Panc1 (cell line): Measurements from ENCODE around the gene ASB4. TPM values are rescaled to one million over a fixed set of nuclear protein-coding genes. Genes with fewer than 3 reads are reported as not detected.

Source experiments
- ATAC-seq: fragments of 200-7000 bp; cut with Tn5 transposase; 2 replicates; pipeline ENCODE4 v1.9.1; 2020; ENCODE audit warnings: mild to moderate bottlenecking, moderate library complexity
- BruUV-seq: library from RNA; stranded (reverse); fragments of 400-500 nt; replicated peaks from 2 replicates; lab custom pipeline; 2021; lab: Mats Ljungman, UMichigan
- CTCF ChIA-PET: fragments of 300-600 bp; sonication (Branson Sonifier 250); formaldehyde crosslinking; loops from one replicate; lab custom pipeline; 2022; ENCODE audit warnings: antibody characterized with exemption; lab: Charles Lee
- POLR2A ChIA-PET: fragments of 300-600 bp; sonication (Branson Sonifier 250); formaldehyde crosslinking; loops from one replicate; lab custom pipeline; 2022; ENCODE audit warnings: antibody characterized with exemption; lab: Charles Lee
- DNase-seq: peaks from one replicate; pipeline ENCODE4 v3.0.0-alpha.2; 2010; ENCODE audit warnings: low read depth, low spot score
- H3K27ac ChIP-seq: 2 replicates; pipeline ENCODE4 v1.5.1; 2011; ENCODE audit warnings: mild to moderate bottlenecking, low read length, inconsistent platforms
- H3K27me3 ChIP-seq: fragments of 200-500 bp; sonication (Bioruptor generic); 2 replicates; pipeline ENCODE4 v1.6.0; 2014; ENCODE audit warnings: low read length, inconsistent platforms; ENCODE audit not compliant: control insufficient read depth, insufficient read depth
- H3K36me3 ChIP-seq: fragments of 200-500 bp; sonication (Bioruptor generic); 2 replicates; pipeline ENCODE4 v1.5.1; 2014; ENCODE audit warnings: inconsistent platforms, mild to moderate bottlenecking, low read length, moderate library complexity; ENCODE audit not compliant: control insufficient read depth, insufficient read depth
- H3K4me1 ChIP-seq: 2 replicates; pipeline ENCODE4 v1.5.1; 2011; ENCODE audit warnings: inconsistent platforms, mild to moderate bottlenecking, low read length, moderate library complexity; ENCODE audit not compliant: control insufficient read depth, insufficient read depth
- H3K4me3 ChIP-seq, 2 experiments: 2 replicates each; pipeline ENCODE4 v1.5.1; 2011 to 2012; ENCODE audit warnings: low read depth in 2 of 2, low read length in 2 of 2, mild to moderate bottlenecking in 2 of 2, inconsistent platforms in 1 of 2, moderate library complexity in 1 of 2
- H3K9me3 ChIP-seq: fragments of 200-500 bp; sonication (Bioruptor generic); 2 replicates; pipeline ENCODE4 v1.5.1; 2014; ENCODE audit warnings: low read depth, mild to moderate bottlenecking, inconsistent platforms, low read length, moderate library complexity; ENCODE audit not compliant: control insufficient read depth, insufficient read depth
- POLR2AphosphoS5 ChIP-seq: IDR thresholded peaks from 2 replicates; pipeline ENCODE4 v1.6.1; 2012; ENCODE audit warnings: mild to moderate bottlenecking, low read depth, low read length, moderate library complexity
- REST ChIP-seq, 2 experiments: IDR thresholded peaks; 2 replicates each; pipeline ENCODE4 v1.6.1; 2011 to 2012; ENCODE audit warnings: low read depth in 2 of 2, control low read depth in 1 of 2, low read length in 1 of 2, mild to moderate bottlenecking in 1 of 2, moderate library complexity in 1 of 2; ENCODE audit not compliant: insufficient read depth in 1 of 2
- SIN3A ChIP-seq: IDR thresholded peaks from 2 replicates; pipeline ENCODE4 v1.6.1; 2012; ENCODE audit warnings: low read depth, mild to moderate bottlenecking, low read length, moderate library complexity, borderline replicate concordance; ENCODE audit not compliant: insufficient read depth
- TCF7L2 ChIP-seq: IDR thresholded peaks from 2 replicates; pipeline ENCODE4 v1.6.1; 2011; ENCODE audit warnings: mild to moderate bottlenecking, low read depth, low read length, inconsistent platforms
- in situ Hi-C: cut with HindIII; loops from 2 replicates; pipeline ENCODE4 v1.10.0; 2016; ENCODE audit warnings: low sequenced_read_pairs, low pct_unique_long_range_greater_than_20kb
- intact Hi-C: fragments of 100-400 bp; cut with micrococcal nuclease; formaldehyde crosslinking; loops from one replicate; pipeline ENCODE4 v1.10.0; 2022; ENCODE audit not compliant: unreplicated experiment
- total RNA-seq: library from RNA; stranded (reverse); gene quantifications from one replicate; pipeline ENCODE4 v1.2.1, GENCODE V29; 2021; ENCODE audit not compliant: unreplicated experiment
- TF ChIP-seq, protein P1 (sequence below): fragments of 450-650 bp; IDR thresholded peaks from 2 replicates; pipeline ENCODE4 v1.5.1; 2017; ENCODE audit warnings: mild to moderate bottlenecking

Gene ASB4
- total RNA-seq, 1 experiment from 2014 or later, result 0.15 TPM

GRCh38 chr7:95491634-95492314 lies 6.0 kb downstream of the ASB4 start:
- ATAC-seq (no peak), DNase-seq (no peak)
- TF ChIP-seq TCF7L2 (no peak), POLR2AphosphoS5 (no peak), SIN3A (no peak), REST (IDR thresholded peaks at IDR 0.05; ENCODE audit: insufficient read depth in 1 of 2, low read depth in 2 of 2, low read length in 1 of 2) (no peak)
- TF ChIP-seq, protein P1, sequence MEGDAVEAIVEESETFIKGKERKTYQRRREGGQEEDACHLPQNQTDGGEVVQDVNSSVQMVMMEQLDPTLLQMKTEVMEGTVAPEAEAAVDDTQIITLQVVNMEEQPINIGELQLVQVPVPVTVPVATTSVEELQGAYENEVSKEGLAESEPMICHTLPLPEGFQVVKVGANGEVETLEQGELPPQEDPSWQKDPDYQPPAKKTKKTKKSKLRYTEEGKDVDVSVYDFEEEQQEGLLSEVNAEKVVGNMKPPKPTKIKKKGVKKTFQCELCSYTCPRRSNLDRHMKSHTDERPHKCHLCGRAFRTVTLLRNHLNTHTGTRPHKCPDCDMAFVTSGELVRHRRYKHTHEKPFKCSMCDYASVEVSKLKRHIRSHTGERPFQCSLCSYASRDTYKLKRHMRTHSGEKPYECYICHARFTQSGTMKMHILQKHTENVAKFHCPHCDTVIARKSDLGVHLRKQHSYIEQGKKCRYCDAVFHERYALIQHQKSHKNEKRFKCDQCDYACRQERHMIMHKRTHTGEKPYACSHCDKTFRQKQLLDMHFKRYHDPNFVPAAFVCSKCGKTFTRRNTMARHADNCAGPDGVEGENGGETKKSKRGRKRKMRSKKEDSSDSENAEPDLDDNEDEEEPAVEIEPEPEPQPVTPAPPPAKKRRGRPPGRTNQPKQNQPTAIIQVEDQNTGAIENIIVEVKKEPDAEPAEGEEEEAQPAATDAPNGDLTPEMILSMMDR, result no peak
- in situ Hi-C loops (no loop called here), intact Hi-C loops (no loop called here)
- CTCF ChIA-PET, result no interaction called here
- H3K27ac ChIP-seq, result no peak overlapping the region
- no TSS peak for BruUV-seq
- no peaks in the 10 kb centered on the region for H3K9me3 ChIP-seq
- no peaks in the 10 kb centered on the region for H3K36me3 ChIP-seq
- no peaks in the 10 kb centered on the region for H3K27me3 ChIP-seq
- no peak overlapping the region for H3K4me3 ChIP-seq
- no peaks in the 10 kb centered on the region for H3K4me1 ChIP-seq
- POLR2A ChIA-PET, result no interaction called here

DNA sequence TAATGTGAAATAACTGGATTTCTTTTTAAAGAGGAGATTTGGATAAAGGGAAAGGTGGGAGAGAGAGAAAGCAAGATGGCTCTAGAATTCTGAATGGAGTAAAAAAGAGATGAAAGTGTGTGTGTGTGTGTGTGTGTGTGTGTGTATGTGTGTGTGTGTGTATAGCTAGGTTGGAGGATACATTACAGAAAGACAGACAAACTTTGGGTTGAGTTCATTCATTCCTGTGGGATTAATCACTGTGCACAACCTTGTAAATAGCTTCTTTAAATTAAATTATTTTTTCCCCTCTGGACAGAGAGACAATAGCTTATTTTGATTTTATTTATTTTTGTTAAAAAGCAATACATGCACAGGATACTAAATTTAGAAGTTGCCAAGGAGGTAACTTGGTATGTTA lies 7.5 kb downstream of the ASB4 start:
- Histone ChIP-seq H3K27me3 (no peaks in the 10 kb centered on the region), H3K36me3 (no peaks in the 10 kb centered on the region), H3K4me3 (no peak overlapping the region), H3K4me1 (no peaks in the 10 kb centered on the region), H3K9me3 (no peaks in the 10 kb centered on the region), H3K27ac (no peak overlapping the region)
- ATAC-seq, result no peak
- no peak for DNase-seq
- ChIA-PET POLR2A (no interaction called here), CTCF (interaction anchor here (0.6 kb wide), 1 partner anchor 195 kb away, joined by 3 read pairs; no protein-coding TSS in a partner anchor)
- BruUV-seq, result no TSS peak
- in situ Hi-C loops (no loop called here), intact Hi-C loops (no loop called here)
- TF ChIP-seq POLR2AphosphoS5, result no peak
- TF ChIP-seq, protein P1, result no peak
- no peak for TF ChIP-seq SIN3A
- no peak for TF ChIP-seq TCF7L2
- no peak for TF ChIP-seq REST (IDR thresholded peaks at IDR 0.05; ENCODE audit: insufficient read depth in 1 of 2, low read depth in 2 of 2, low read length in 1 of 2)
